SU-DHL-6 (cell line): ENCODE results near the gene LTB4R2.

ENCODE experiments used
- CTCF ChIP-seq: fragments of 200-600 bp; sonication (generic); IDR thresholded peaks from one replicate; pipeline ENCODE4 v1.5.1; 2017; ENCODE audit warnings: antibody characterized with exemption, mild to moderate bottlenecking, low read length, moderate library complexity; ENCODE audit not compliant: insufficient read depth, poor library complexity, severe bottlenecking
- EZH2phosphoT487 ChIP-seq: fragments of 200-600 bp; sonication (generic), shearing (Covaris generic); conservative IDR thresholded peaks from 2 replicates; pipeline ENCODE4 v1.6.1; 2018; ENCODE audit warnings: mild to moderate bottlenecking, antibody characterized with exemption, low read length, moderate library complexity, mixed read lengths

- TF ChIP-seq CTCF, result no peak
- no peak for TF ChIP-seq EZH2phosphoT487
These were observed 31.5 kb upstream of the LTB4R2 start for GRCh38 chr14:24278424-24278823.
